ENCODE measurements around the gene PDE10A.

Gene PDE10A

DNA sequence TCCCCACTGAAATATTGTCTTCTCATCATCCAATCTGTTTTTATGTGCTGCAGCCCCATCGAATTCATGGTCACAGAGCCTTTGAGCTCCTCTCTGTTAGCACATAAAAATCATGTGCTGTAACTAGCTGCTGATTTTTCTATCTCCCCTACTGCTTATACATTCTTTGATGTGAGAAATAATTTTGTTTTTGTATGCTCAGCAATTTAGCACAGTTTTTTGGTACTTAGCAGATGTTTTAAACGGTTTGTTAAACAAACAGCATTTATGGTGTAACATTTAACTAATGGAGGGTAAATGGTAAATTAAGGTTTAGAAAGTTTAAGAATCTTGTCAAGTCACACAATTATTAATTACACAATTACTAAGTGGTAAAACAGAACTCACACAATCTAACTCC lies 221.9 kb downstream of the PDE10A start:
- TF ChIP-seq EZH2 (IDR thresholded peaks at IDR 0.05; ENCODE audit: borderline replicate concordance, low read depth, low read length, severe bottlenecking), result no peak
- TF ChIP-seq, protein P1, sequence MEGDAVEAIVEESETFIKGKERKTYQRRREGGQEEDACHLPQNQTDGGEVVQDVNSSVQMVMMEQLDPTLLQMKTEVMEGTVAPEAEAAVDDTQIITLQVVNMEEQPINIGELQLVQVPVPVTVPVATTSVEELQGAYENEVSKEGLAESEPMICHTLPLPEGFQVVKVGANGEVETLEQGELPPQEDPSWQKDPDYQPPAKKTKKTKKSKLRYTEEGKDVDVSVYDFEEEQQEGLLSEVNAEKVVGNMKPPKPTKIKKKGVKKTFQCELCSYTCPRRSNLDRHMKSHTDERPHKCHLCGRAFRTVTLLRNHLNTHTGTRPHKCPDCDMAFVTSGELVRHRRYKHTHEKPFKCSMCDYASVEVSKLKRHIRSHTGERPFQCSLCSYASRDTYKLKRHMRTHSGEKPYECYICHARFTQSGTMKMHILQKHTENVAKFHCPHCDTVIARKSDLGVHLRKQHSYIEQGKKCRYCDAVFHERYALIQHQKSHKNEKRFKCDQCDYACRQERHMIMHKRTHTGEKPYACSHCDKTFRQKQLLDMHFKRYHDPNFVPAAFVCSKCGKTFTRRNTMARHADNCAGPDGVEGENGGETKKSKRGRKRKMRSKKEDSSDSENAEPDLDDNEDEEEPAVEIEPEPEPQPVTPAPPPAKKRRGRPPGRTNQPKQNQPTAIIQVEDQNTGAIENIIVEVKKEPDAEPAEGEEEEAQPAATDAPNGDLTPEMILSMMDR (IDR thresholded peaks at IDR 0.05; ENCODE audit: borderline replicate concordance, extremely low read depth, low read length, poor library complexity, severe bottlenecking), result no peak
- H3K9ac ChIP-seq (ENCODE audit: low read depth, low read length), result no peak overlapping the region
- H3K27me3 ChIP-seq (ENCODE audit: insufficient read depth, low read length, poor library complexity), result no peaks in the 10 kb centered on the region
- peaks cover 9% of the 10 kb centered on the region for H3K9me3 ChIP-seq (ENCODE audit: insufficient read depth, low read length, severe bottlenecking)
- no peak overlapping the region for H3K4me2 ChIP-seq (ENCODE audit: insufficient read depth, low read length)
- no peaks in the 10 kb centered on the region for H3K79me2 ChIP-seq (ENCODE audit: insufficient read depth, low read length)
- no peak overlapping the region for H2AFZ ChIP-seq (ENCODE audit: low read depth, low read length)
- H3K4me3 ChIP-seq (ENCODE audit: low read depth in 1 of 2, low read length in 2 of 2), result no peak overlapping the region
- no peaks in the 10 kb centered on the region for H4K20me1 ChIP-seq (ENCODE audit: insufficient read depth, low read length)
- no peak for DNase-seq
- no peak for ATAC-seq (ENCODE audit: insufficient read depth, low read depth)
- no peaks in the 10 kb centered on the region for H3K36me3 ChIP-seq (ENCODE audit: insufficient read depth, low read length)
- no peaks in the 10 kb centered on the region for H3K4me1 ChIP-seq (ENCODE audit: insufficient read depth, low read length)
- H3K27ac ChIP-seq (ENCODE audit: low read length), result no peak overlapping the region

DNA sequence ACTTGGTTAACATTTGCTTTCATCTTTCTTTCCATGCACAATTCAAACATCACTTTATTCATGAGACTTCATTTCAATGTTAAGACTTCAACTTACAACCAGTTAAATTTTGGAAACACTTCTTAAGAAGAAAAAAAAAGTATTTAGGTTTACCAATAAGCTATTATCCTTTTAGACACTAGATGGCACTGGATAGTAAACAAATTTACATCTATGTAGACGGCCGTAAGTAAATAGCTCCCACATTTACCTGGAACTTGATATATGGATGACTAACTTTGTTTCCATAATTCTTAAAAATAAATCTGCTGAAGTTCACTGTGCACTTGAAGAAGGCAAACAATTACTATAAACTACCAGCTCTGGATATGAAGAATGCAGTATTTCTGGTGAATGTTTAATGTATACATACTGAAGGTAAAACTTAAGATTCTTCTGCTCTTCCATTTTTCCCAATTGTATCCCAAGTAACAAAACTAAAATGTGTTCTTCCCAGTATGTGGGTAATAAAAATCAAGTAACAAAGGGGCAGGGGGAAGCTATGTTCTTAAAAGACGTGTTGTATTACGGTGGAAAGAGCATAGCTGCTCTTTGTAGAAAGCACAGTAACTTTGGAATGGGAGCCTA lies 223.0 kb downstream of the PDE10A start:
- ATAC-seq (ENCODE audit: insufficient read depth, low read depth), result peak; percentile 42; the same call in 1 of the 3 replicates
- Histone ChIP-seq H3K27ac (ENCODE audit: low read length) (no peak overlapping the region), H3K4me3 (ENCODE audit: low read depth in 1 of 2, low read length in 2 of 2) (no peak overlapping the region), H3K79me2 (ENCODE audit: insufficient read depth, low read length) (no peaks in the 10 kb centered on the region), H3K27me3 (ENCODE audit: insufficient read depth, low read length, poor library complexity) (no peaks in the 10 kb centered on the region), H3K36me3 (ENCODE audit: insufficient read depth, low read length) (no peaks in the 10 kb centered on the region), H3K4me2 (ENCODE audit: insufficient read depth, low read length) (no peak overlapping the region), H3K9ac (ENCODE audit: low read depth, low read length) (no peak overlapping the region), H3K9me3 (ENCODE audit: insufficient read depth, low read length, severe bottlenecking) (peaks cover 9% of the 10 kb centered on the region), H3K4me1 (ENCODE audit: insufficient read depth, low read length) (no peaks in the 10 kb centered on the region), H4K20me1 (ENCODE audit: insufficient read depth, low read length) (no peaks in the 10 kb centered on the region), H2AFZ (ENCODE audit: low read depth, low read length) (no peak overlapping the region)
- no peak for TF ChIP-seq EZH2 (IDR thresholded peaks at IDR 0.05; ENCODE audit: borderline replicate concordance, low read depth, low read length, severe bottlenecking)
- TF ChIP-seq, protein P1 (IDR thresholded peaks at IDR 0.05; ENCODE audit: borderline replicate concordance, extremely low read depth, low read length, poor library complexity, severe bottlenecking), result peak; percentile 77
- no peak for DNase-seq

- no peak for TF ChIP-seq EZH2 (IDR thresholded peaks at IDR 0.05; ENCODE audit: borderline replicate concordance, low read depth, low read length, severe bottlenecking)
- TF ChIP-seq, protein P1 (IDR thresholded peaks at IDR 0.05; ENCODE audit: borderline replicate concordance, extremely low read depth, low read length, poor library complexity, severe bottlenecking), result no peak
- Histone ChIP-seq H3K4me1 (ENCODE audit: insufficient read depth, low read length) (no peaks in the 10 kb centered on the region), H3K79me2 (ENCODE audit: insufficient read depth, low read length) (no peaks in the 10 kb centered on the region), H3K27ac (ENCODE audit: low read length) (no peak overlapping the region), H3K27me3 (ENCODE audit: insufficient read depth, low read length, poor library complexity) (no peaks in the 10 kb centered on the region), H3K36me3 (ENCODE audit: insufficient read depth, low read length) (no peaks in the 10 kb centered on the region), H3K9ac (ENCODE audit: low read depth, low read length) (no peak overlapping the region), H2AFZ (ENCODE audit: low read depth, low read length) (no peak overlapping the region), H3K9me3 (ENCODE audit: insufficient read depth, low read length, severe bottlenecking) (no peaks in the 10 kb centered on the region), H4K20me1 (ENCODE audit: insufficient read depth, low read length) (no peaks in the 10 kb centered on the region), H3K4me3 (ENCODE audit: low read depth in 1 of 2, low read length in 2 of 2) (no peak overlapping the region), H3K4me2 (ENCODE audit: insufficient read depth, low read length) (no peak overlapping the region)
- DNase-seq (no peak), ATAC-seq (ENCODE audit: insufficient read depth, low read depth) (no peak)
Observed at GRCh38 chr6:165426892-165427291, 236.1 kb downstream of the PDE10A start.

All from DND-41 (cell line).